ENCODE data around the gene EIF4G3.
"Not testable (repeated sequence)": the region's sequence is repeated elsewhere in the genome, so short reads cannot be mapped to it uniquely, and the experiment has no call there.

EIF4G3 gene, protein sequence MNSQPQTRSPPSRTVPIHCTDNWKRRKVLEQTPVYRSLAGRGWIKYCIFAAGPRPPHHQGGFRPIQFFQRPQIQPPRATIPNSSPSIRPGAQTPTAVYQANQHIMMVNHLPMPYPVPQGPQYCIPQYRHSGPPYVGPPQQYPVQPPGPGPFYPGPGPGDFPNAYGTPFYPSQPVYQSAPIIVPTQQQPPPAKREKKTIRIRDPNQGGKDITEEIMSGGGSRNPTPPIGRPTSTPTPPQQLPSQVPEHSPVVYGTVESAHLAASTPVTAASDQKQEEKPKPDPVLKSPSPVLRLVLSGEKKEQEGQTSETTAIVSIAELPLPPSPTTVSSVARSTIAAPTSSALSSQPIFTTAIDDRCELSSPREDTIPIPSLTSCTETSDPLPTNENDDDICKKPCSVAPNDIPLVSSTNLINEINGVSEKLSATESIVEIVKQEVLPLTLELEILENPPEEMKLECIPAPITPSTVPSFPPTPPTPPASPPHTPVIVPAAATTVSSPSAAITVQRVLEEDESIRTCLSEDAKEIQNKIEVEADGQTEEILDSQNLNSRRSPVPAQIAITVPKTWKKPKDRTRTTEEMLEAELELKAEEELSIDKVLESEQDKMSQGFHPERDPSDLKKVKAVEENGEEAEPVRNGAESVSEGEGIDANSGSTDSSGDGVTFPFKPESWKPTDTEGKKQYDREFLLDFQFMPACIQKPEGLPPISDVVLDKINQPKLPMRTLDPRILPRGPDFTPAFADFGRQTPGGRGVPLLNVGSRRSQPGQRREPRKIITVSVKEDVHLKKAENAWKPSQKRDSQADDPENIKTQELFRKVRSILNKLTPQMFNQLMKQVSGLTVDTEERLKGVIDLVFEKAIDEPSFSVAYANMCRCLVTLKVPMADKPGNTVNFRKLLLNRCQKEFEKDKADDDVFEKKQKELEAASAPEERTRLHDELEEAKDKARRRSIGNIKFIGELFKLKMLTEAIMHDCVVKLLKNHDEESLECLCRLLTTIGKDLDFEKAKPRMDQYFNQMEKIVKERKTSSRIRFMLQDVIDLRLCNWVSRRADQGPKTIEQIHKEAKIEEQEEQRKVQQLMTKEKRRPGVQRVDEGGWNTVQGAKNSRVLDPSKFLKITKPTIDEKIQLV (N-terminal part only)

DNA sequence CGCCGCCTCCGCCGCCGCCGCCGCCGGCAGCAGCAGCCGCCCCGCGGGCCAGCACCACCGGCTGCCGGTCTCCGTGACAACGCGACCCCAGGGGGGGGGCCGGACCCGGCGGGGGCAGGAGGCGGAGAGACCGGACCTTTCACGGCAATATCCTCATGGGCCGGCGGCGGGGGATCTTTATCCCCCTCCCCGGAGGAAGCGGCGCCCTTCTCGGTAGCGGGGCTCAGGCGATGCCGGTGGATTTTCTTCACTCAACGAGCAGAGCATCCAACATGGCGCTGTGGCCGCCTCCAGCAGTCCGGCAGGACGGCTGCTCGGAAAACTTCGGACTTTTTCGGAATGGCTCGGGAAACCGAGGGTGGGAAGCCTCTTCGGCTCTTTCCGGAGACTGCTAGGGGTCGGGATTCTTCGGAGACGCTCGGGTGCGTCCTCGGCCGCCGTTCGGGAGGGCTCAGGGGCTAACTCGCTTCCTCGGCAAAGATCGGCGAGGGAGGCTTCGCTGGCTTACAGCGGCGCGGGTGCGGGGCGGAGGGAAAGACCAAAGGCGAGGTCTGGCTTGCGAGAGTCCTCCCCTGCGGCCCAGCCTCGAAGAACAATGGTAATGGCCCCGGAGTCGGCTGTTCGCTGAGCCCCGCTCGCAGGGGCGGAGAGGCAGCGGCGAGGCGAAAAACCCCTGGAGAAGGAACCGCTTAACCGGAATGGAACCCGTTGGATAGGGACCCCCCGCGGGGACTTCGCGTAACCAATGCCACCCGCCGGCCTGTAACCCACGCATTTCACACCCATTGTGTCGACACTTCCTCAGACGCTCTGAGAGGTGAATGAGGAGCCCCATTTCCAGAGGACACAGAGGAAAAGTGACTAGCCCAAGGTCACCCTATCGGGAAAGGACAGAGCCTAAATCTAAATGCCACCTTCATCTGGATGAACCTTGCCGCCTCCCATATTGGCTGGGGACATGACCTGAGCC lies at the start of gene EIF4G3:
Gene EIF4G3, minus strand, starts transcription at position 312 of the 970 bp plus-strand sequence. CDS start 174,155 bp downstream, outside the sequence.
- peak; percentile 95 to 99 (median 98) for DNase-seq

DNA sequence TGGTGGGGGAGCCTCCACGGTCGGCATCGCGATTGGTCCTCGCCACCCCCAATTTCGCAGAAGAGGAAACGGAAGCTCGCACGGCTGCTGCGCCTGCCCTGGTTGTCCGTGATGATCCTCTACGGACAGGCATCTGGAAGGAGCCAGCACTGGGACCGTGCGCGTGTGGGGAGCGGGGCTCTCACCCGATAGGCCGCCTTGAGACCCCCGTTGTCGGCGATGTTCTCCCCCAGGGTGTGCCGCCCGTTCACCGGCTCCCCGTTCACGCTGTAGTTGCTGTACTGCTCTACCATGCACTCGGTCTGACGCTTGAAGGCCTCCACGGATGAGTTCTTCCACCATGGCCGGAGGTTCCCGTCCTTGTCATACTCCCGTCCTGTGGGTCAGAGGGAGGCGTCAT lies 48.4 kb upstream of the EIF4G3 start:
- no peak for DNase-seq

DNA sequence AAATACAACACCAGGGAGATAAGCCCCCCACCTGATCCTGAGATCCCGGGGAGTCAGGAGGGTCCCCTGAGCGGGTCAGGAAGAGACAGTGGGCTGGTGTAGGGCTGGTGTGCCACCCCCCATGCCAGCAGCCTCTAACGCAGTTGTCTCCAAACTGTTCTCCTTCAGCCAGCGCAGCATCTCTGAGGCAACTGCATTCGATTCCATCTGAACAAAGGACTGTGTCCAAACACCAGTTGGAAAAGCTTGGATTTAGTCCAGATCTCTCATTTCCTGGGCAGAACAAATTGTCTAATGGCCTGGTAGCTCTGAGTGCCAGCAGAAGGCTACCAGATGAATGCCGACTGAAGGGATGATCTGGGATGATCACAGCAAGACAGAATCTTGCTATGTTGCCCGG lies 44.1 kb upstream of the EIF4G3 start:
- DNase-seq, result no peak

DNA sequence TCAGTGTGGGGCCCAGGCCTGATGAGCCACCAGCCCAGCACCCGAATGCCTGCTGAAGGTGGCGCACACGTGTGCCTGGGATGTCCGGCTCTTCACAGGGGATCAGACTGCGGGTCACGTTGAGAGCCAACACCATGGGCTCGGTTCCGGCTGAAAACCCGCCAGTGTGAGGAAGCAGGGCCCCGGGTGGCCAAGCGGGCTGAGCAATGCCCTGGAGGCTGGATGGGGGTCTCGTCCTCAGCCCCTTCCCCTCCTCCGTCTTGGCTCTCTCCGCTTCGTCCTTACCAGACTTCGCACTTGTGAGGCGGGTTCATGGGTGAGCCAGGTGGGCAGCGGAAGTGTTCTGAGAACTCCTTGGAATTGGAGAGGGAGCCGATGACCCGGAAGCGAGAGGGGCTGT lies 43.0 kb upstream of the EIF4G3 start:
- DNase-seq, result no peak

DNA sequence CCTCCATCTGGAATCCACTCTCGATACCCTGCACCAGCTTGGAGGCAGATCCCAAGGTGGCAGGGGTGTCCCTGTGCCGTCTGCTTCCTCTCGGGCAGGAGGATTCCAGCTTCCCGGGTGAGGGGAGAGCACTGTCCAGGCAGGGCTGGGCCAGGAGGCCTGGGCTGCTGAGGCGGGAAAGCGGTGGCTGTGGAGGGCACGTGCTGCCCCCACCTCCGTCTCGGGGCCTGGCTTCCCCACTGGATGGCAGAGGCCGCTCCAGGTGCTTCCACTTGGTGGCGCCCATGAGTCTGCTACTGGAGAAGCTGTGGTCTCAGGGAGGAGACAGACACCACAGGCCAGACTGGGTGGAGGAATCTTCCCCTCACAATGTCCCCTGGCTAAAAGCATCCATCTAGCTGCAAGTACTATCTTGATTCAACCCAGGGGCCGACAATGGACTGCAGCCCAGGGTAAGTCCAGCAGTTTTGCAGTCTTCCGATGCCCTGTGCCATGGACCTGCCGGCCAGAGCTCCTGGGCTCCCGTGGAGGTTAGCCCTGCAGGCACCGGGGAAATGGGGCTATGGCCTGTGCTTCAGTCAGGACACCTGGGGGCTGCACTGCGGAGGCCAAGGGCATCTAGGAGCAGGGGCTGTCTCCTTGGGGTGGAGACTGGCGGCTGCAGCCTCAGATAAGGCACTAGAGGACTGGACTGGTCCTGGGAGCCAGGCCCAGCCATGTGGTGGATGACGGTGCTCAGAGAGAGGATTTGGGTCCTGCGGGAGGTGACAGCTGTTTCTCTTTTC lies 41.3 kb upstream of the EIF4G3 start:
- DNase-seq, result peak in 3 of 6 experiments; percentile 3 to 15 (median 7)

DNA sequence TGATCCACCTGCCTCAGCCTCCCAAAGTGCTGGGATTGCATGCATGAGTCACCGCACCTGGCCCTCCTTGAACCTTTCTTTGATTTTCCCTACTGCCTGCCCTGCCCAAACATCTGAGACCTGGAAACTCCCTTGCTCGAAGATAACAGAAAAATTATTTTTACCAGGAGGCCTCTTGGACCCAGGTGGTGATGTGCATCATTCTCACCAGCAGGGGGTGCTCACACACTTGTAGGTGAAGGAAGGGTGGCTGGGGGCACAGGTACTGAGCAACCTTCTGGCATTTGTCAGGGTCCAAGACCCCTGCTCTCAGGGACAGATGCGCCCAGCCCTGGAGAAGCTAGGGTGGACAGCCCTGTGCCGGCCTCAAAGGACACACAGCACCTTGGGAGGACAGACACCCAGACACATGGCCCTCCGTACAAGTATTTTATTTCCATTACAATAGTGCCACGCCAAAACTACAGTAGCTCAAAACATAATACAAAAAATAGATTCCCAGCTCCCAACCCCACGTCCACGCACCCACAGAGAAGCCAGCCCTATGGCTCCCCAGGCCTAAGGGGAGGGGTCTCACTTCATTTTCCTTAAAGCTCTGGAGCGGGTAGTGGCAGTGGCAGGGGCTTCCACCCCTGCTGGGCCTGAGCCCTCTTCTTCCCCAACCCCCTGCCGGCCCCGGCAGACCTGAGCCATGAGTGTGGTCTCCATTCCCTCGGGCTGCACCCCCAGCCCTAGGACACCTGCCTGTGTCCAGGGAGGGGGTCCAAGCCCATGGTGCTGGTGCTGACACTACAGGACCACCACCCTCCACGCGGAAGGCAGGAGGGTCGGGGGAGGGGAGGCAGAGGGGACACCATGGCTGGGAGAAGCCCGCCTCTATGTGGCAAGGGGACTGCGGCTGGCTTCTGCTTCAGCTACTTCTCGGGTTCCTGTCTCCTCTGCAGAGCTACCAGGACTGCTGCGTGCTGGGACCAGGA lies 40.4 kb upstream of the EIF4G3 start:
- peak; percentile 27 to 63 (median 50) for DNase-seq

DNA sequence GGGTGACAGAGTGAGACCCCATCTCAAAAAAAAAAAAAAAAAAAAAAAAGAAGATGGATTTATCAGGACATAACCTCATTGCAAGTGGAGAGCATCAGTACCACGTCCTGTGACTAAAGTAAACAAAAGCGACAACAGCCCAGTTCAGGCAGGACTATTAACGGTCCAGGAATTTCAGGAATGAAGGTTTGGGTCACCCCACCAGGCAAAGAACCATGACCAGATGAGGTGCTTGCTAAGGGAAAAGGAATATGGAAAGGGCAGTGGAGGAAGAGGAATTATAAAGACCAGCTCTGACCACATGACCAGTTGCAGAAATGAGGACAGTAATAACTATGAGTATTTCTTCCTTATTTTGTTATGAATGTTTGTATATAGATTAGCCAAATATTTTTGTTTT lies 35.4 kb upstream of the EIF4G3 start:
- no peak for DNase-seq

DNA sequence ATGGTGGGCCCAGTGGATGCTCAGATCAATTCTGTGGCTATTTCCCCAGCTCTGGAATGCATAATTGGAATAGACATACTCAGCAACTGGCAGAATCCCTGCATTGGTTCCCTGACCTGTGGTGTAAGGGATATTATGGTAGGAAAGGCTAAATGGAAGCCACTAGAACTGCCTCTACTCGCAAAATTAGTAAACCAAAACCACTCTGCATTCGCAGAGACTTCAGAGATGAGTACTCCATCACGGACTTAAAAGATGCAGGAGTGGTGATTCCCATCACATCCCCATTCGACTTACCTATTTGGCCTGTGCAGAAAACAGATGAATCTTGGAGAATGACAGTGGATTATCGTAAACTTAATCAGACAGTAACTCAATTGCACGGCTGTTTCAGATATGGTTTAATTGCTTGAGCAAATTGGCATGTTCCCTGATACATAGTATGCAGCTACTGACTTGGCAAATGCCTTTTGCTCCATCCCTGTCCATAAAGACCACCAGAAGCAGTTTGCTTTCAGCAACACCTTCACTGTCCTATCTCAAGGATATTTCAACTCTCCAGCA lies 31.5 kb upstream of the EIF4G3 start:
- DNase-seq, result not testable (repeated sequence)

DNA sequence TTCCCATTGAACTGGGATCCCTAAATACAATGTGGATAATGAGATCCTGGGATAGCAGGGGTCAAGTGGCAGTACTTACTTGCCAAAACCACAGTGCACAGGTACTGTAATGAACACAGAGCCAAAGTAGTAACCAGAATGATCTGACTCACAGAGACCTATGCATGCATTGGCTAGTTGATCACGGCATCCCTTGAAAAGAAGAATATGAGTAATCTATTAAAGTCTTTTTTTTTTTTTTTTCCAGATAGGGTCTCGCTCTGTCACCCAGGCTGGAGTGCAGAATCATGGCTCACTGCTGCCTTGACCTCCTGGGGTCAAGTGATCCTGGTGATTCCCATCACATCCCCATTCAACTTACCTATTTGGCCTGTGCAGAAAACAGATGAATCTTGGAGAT lies 29.4 kb upstream of the EIF4G3 start:
- DNase-seq, result no peak

DNA sequence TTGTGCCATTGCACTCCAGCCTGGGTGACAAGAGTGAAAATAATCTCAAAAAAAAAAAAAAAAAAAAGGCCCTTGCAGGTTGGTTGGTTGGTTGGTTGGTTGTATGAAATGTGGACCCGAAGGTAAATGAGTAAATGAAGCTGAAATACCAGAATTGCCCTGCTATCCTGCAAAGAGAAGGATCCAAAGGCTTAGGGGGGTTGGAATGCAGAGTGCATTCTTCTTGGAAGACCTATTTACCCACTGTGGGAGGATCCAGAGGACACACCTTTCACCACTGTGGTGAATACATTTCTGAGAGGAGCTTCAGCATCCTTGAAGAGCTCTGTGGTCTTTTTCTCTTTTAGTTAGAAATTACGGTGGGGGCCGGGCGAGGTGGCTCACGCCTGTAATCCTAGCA lies 28.7 kb upstream of the EIF4G3 start:
- no peak for DNase-seq

DNA sequence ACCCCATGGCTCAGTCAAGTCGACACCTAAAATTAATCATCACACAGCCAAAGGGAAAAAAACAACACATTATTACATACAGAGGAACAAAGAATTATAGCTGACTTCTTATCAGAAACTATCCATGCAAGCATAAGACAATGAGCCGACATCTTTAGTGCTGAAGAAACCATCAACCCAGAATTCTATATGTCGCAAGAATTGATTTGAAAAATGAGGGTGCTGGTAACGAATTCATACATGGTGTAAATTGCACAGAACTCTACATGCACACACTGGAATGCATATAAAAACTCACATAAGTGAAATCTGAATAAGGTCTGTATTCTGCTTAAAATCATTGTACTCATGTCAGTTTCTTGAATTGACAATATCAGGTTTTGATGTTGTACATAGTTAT lies 25.0 kb upstream of the EIF4G3 start:
- no peak for DNase-seq

DNA sequence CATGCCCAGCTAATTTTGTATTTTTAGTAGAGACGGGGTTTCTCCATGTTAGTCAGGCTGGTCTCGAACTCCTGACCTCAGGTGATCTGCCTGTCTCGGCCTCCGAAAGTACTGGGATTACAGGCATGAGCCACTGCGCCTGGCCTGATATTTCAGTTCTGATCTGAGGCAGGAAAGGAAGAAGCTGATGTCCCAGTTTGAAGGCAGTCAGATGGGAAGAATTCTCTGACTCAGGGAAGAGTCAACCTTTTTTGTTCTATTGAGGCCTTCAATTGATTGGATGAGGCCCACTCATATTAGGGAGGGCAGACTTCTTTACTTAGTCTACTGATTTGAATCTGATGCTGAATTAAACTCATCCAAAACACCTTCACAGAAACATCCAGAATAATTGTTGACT lies 24.5 kb upstream of the EIF4G3 start:
- not testable (repeated sequence) for DNase-seq

DNA sequence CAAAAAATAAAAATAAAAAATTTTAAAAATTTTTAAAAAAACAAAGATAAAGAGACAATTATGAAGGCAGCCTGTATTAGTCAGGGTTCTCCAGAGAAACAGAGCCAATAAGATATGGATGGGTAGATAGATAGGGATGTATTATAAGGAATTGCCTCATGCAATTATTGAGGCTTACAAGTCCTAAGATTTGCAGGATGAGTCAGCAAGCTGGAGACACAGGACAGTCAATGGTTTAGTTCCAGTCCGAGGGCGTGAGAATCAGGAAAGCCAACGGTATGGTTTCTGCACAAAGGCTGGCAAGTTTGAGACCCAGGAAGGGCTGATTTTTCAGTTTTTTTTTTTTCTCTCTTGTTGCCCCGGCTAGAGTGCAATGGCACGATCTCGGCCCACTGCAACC lies 24.1 kb upstream of the EIF4G3 start:
- DNase-seq, result no peak

DNA sequence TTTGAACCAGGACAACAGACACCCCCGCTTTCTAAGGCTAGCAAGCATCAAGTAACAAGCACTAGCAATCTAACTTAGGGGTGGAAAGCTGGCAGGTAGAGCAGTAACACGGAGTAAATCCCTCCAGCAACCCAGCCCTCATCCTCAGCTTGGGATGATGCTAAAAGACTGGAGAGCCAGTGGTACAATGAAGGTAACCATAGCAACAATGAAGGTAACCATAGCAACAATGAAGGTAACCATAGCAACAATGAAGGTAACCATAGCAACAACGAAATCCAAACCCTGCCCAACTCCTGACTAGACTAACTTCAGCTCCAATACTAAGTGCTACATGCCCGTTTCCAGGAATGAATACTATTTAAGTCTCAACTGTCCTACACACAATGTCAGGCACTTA lies 22.2 kb upstream of the EIF4G3 start:
- DNase-seq, result no peak

DNA sequence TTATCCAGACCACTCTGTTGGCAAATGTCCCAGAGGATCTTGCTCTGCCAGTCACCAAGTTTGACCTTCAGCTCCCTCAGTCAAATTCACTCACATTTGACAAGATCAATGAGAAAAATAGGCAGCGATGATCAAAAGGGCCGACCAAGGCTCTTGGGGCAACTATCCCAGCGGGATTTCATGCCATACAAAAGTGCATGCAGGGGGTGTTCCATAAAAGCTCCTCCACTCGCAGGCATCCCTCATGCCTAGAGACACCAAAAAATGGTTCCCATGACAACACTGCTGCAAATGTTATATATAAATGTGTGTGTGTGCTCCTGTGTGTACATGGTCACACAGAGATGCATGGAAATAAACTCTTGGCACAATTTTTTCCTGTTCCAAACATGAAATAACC lies 16.2 kb upstream of the EIF4G3 start:
- no peak for DNase-seq

DNA sequence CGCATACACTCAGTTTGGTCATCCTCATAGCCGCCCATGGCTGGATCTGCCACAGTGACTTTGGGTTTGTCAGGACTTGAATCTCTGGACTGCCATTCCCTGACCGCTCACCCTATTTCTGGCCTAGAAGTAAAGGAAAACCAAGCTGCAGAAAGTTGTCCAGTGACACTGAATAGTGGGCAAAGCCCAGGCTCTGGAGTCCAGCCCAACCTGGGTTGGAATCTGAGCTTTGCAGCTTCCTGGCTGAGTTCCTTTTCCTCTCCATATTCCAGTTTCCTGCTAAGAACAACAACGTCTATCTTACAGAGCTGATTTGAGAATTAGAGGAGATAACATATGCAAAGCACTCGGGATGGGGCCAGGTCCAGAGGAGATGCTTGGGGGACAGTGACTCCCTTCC lies 15.6 kb upstream of the EIF4G3 start:
- DNase-seq, result no peak

DNA sequence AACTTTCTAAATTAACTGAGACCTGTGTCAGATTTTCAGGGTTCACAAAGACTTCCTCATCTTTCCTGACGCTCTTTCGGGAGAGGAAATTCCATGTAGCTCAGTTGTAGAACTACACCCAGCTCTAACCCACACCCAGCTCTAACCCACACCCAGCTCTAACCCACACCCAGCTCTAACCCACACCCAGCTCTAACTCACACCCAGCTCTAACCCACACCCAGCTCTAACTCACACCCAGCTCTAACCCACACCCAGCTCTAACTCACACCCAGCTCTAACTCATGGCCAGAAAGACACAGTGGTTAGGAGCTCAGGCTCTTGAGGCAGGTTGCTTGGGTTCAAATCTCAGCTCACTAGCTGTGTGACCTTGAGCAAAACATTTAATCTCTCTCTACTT lies 14.1 kb upstream of the EIF4G3 start:
- DNase-seq, result not testable (repeated sequence)

DNA sequence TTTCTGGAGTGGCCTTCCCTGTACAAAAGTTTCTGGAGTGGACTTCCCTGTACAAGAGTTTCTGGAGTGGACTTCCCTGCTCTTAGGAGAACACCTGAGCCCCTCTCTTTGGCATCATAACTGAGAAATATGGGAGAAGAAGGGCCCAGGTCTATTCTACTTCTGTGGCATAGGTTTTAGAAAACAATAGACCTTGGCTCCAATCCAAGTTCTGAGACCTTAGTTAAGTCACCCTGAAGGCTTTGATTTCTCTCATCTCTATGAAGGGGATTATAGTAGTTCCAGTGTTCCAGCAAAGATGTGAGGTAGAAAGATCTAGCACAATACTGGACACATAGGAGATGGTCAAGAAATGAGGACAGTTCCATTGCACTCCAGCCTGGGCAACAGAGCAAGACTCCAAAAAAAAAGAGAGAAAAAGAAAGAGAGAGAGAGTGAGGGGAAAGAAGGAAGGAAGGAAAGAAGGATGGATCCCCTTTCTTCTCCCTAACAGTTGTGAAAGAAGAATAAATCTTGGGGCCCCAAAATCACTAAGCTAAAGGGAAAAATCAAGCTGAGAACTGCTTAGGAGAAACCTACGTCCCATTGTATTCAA lies 13.3 kb upstream of the EIF4G3 start:
- DNase-seq, result no peak

DNA sequence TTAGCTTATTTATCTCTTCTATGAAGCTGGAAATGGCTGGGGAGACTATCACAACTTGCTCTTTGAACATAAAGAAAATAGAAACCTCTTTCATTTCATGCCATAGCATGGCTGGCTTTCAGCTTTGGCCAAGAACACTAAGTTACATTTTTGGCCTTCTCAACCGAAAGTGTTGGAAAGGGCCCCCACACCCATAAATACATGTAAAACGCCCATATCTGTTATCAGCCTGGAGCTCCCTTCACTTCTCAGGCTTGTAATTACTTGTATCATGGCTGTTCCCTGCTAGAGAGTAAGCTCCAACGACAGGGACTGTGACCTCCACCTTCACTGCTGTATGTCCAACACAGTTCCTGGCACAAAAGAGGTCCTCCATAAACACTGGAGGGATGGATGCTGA lies 12.7 kb upstream of the EIF4G3 start:
- DNase-seq, result no peak
